Caco-2 (cell line): ENCODE results near the gene ANP32B. TPM values are rescaled to one million over a fixed set of nuclear protein-coding genes. Genes with fewer than 3 reads are reported as not detected.

Source experiments
- BruUV-seq: library from RNA; stranded (reverse); fragments of 400-500 nt; replicated peaks from 2 replicates; lab custom pipeline; 2021; lab: Mats Ljungman, UMichigan
- CTCF ChIA-PET: fragments of 300-600 bp; sonication (Branson Sonifier 250); formaldehyde crosslinking; loops from one replicate; lab custom pipeline; 2022; ENCODE audit warnings: antibody characterized with exemption; lab: Charles Lee
- POLR2A ChIA-PET: fragments of 300-600 bp; sonication (Branson Sonifier 250); formaldehyde crosslinking; loops from one replicate; lab custom pipeline; 2022; ENCODE audit warnings: antibody characterized with exemption; lab: Charles Lee
- DNase-seq, 2 experiments: peaks; one replicate each; pipeline versions ENCODE4 v3.0.0 to v3.0.0-alpha.2; 2020 to 2022
- H3K27me3 ChIP-seq: replicated peaks from 2 replicates; pipeline ENCODE4 v1.6.0; 2011; ENCODE audit warnings: low read length; ENCODE audit not compliant: control insufficient read depth, insufficient read depth
- H3K36me3 ChIP-seq: 2 replicates; pipeline ENCODE4 v1.5.1; 2011; ENCODE audit warnings: low read length; ENCODE audit not compliant: control insufficient read depth, insufficient read depth
- H3K4me1 ChIP-seq: fragments of 250-450 bp; sonication (Bioruptor Pico); 2 replicates; pipeline ENCODE4 v1.5.1; 2020; ENCODE audit warnings: mild to moderate bottlenecking
- H3K4me3 ChIP-seq: 2 replicates; pipeline ENCODE4 v1.5.1; 2011; ENCODE audit warnings: low read depth, mild to moderate bottlenecking, control low read depth, low read length
- H3K9me3 ChIP-seq: fragments of 250-450 bp; sonication (Bioruptor Pico); 2 replicates; pipeline ENCODE4 v1.5.1; 2020; ENCODE audit warnings: mild to moderate bottlenecking, moderate library complexity
- H3K27ac Mint-ChIP-seq: one replicate; pipeline ENCODE4 v1.8.0; 2022; ENCODE audit warnings: mixed read lengths; ENCODE audit not compliant: unreplicated experiment
- H3K27me3 Mint-ChIP-seq: one replicate; pipeline ENCODE4 v1.8.0; 2022; ENCODE audit warnings: mixed read lengths; ENCODE audit not compliant: insufficient read depth, unreplicated experiment
- H3K36me3 Mint-ChIP-seq: one replicate; pipeline ENCODE4 v1.8.0; 2022; ENCODE audit warnings: mild to moderate bottlenecking, mixed read lengths; ENCODE audit not compliant: insufficient read depth, unreplicated experiment
- H3K4me1 Mint-ChIP-seq: one replicate; pipeline ENCODE4 v1.8.0; 2022; ENCODE audit warnings: low read depth, mixed read lengths; ENCODE audit not compliant: unreplicated experiment
- H3K4me3 Mint-ChIP-seq: one replicate; pipeline ENCODE4 v1.8.0; 2022; ENCODE audit warnings: mild to moderate bottlenecking, moderate library complexity, mixed read lengths; ENCODE audit not compliant: unreplicated experiment
- H3K9me3 Mint-ChIP-seq: one replicate; pipeline ENCODE4 v1.8.0; 2022; ENCODE audit warnings: mixed read lengths; ENCODE audit not compliant: unreplicated experiment
- CTCF ChIP-seq, 2 experiments: fragments of 200-600 bp in 1 of 2; IDR thresholded peaks; 1 replicate in 1 of 2; 2 replicates in 1 of 2; pipeline versions ENCODE4 v1.5.1 to v1.8.0; 2011 to 2022; ENCODE audit warnings: antibody characterized with exemption in 1 of 2, control low read depth in 1 of 2, inconsistent platforms in 1 of 2, low read depth in 1 of 2, low read length in 1 of 2, mild to moderate bottlenecking in 1 of 2, moderate library complexity in 1 of 2; ENCODE audit not compliant: insufficient read depth in 1 of 2, severe bottlenecking in 1 of 2, unreplicated experiment in 1 of 2
- intact Hi-C: fragments of 100-400 bp; cut with micrococcal nuclease; formaldehyde crosslinking; loops from one replicate; pipeline ENCODE4 v1.10.0; 2022; ENCODE audit not compliant: unreplicated experiment
- total RNA-seq: library from RNA; stranded (reverse); gene quantifications from 2 replicates; pipeline ENCODE4 v1.2.3, GENCODE V29; 2022

Gene ANP32B
- total RNA-seq, 1 experiment from 2014 or later: 317 TPM

GRCh38 chr9:97964901-97965300 lies 18.2 kb upstream of the ANP32B start:
- Histone ChIP-seq H3K4me1 (no peaks in the 10 kb centered on the region), H3K36me3 (no peaks in the 10 kb centered on the region), H3K4me3 (no peak overlapping the region), H3K27me3 (no peaks in the 10 kb centered on the region), H3K9me3 (no peaks in the 10 kb centered on the region)
- no peak for TF ChIP-seq CTCF (IDR thresholded peaks at IDR 0.05; ENCODE audit: insufficient read depth in 1 of 2, low read depth in 1 of 2, low read length in 1 of 2, severe bottlenecking in 1 of 2, unreplicated experiment in 1 of 2)
- H3K4me3 Mint-ChIP-seq: no peak overlapping the region
- no peak for DNase-seq
- peaks cover 6% of the 10 kb centered on the region for H3K27me3 Mint-ChIP-seq
- H3K27ac Mint-ChIP-seq: no peak overlapping the region
- H3K4me1 Mint-ChIP-seq: no peaks in the 10 kb centered on the region
- no TSS peak for BruUV-seq
- intact Hi-C loops: no loop called here
- POLR2A ChIA-PET: no interaction called here
- no peaks in the 10 kb centered on the region for H3K36me3 Mint-ChIP-seq
- H3K9me3 Mint-ChIP-seq: no peaks in the 10 kb centered on the region
- CTCF ChIA-PET: interaction anchor here (0.6 kb wide), 1 partner anchor 514 kb away, joined by 3 read pairs; no protein-coding TSS in a partner anchor

GRCh38 chr9:97966493-97966892 lies 16.6 kb upstream of the ANP32B start:
- intact Hi-C loops: no loop called here
- H3K27me3 Mint-ChIP-seq: peaks cover 6% of the 10 kb centered on the region
- BruUV-seq: no TSS peak
- no peak for TF ChIP-seq CTCF (IDR thresholded peaks at IDR 0.05; ENCODE audit: insufficient read depth in 1 of 2, low read depth in 1 of 2, low read length in 1 of 2, severe bottlenecking in 1 of 2, unreplicated experiment in 1 of 2)
- no peaks in the 10 kb centered on the region for H3K36me3 ChIP-seq
- no peaks in the 10 kb centered on the region for H3K4me1 ChIP-seq
- H3K27me3 ChIP-seq: no peaks in the 10 kb centered on the region
- H3K27ac Mint-ChIP-seq: no peak overlapping the region
- H3K36me3 Mint-ChIP-seq: no peaks in the 10 kb centered on the region
- no peak for DNase-seq
- no peaks in the 10 kb centered on the region for H3K4me1 Mint-ChIP-seq
- ChIA-PET CTCF (interaction anchor here (0.5 to 0.6 kb wide), 3 partner anchors 44 to 200 kb away, joined by 3 read pairs; partner anchors contain the start of gene TRMO), POLR2A (no interaction called here)
- no peaks in the 10 kb centered on the region for H3K9me3 Mint-ChIP-seq
- no peaks in the 10 kb centered on the region for H3K9me3 ChIP-seq
- no peak overlapping the region for H3K4me3 Mint-ChIP-seq
- H3K4me3 ChIP-seq: no peak overlapping the region

GRCh38 chr9:97969014-97969413 lies 14.1 kb upstream of the ANP32B start:
- ChIA-PET CTCF (interaction anchor here (0.5 kb wide), 1 partner anchor 51 kb away, joined by 4 read pairs; no protein-coding TSS in a partner anchor), POLR2A (no interaction called here)
- no peaks in the 10 kb centered on the region for H3K36me3 ChIP-seq
- H3K4me3 ChIP-seq: no peak overlapping the region
- H3K4me3 Mint-ChIP-seq: no peak overlapping the region
- H3K27ac Mint-ChIP-seq: no peak overlapping the region
- TF ChIP-seq CTCF (IDR thresholded peaks at IDR 0.05; ENCODE audit: insufficient read depth in 1 of 2, low read depth in 1 of 2, low read length in 1 of 2, severe bottlenecking in 1 of 2, unreplicated experiment in 1 of 2): no peak
- no peaks in the 10 kb centered on the region for H3K27me3 ChIP-seq
- no peaks in the 10 kb centered on the region for H3K4me1 ChIP-seq
- H3K4me1 Mint-ChIP-seq: no peaks in the 10 kb centered on the region
- no peaks in the 10 kb centered on the region for H3K9me3 ChIP-seq
- no peaks in the 10 kb centered on the region for H3K9me3 Mint-ChIP-seq
- BruUV-seq: no TSS peak
- H3K36me3 Mint-ChIP-seq: no peaks in the 10 kb centered on the region
- peaks cover 6% of the 10 kb centered on the region for H3K27me3 Mint-ChIP-seq
- no peak for DNase-seq
- intact Hi-C loops: no loop called here
